ENCODE data around the gene CYB5A.

The CYB5A gene

GRCh38 chr18:74274700-74275099, 17.1 kb downstream of the CYB5A start:
- FAIRE-seq, result peak; percentile 5

GRCh38 chr18:74273394-74273793, 18.4 kb downstream of the CYB5A start:
- FAIRE-seq, result peak; percentile 92

GRCh38 chr18:74271635-74272034, 20.1 kb downstream of the CYB5A start:
- no peak for FAIRE-seq

- no peak for FAIRE-seq
Observed at GRCh38 chr18:74268933-74269620, 22.7 kb downstream of the CYB5A start.

GRCh38 chr18:74268175-74268574, 23.6 kb downstream of the CYB5A start:
- no peak for FAIRE-seq

GRCh38 chr18:74266161-74266560, 25.6 kb downstream of the CYB5A start:
- no peak for FAIRE-seq

GRCh38 chr18:74265546-74266098, 26.1 kb downstream of the CYB5A start:
- no peak for FAIRE-seq

GRCh38 chr18:74264303-74265020, 27.3 kb downstream of the CYB5A start:
- no peak for FAIRE-seq

GRCh38 chr18:74261053-74261713, 30.6 kb downstream of the CYB5A start:
- FAIRE-seq, result no peak

GRCh38 chr18:74259347-74259746, 32.4 kb downstream of the CYB5A start:
- FAIRE-seq, result no peak

- no peak for FAIRE-seq
Observed at GRCh38 chr18:74257083-74257482, 34.7 kb downstream of the CYB5A start.

- FAIRE-seq, result no peak
Observed at GRCh38 chr18:74256190-74256589, 35.6 kb downstream of the CYB5A start.

GRCh38 chr18:74255131-74255616, 36.6 kb downstream of the CYB5A start:
- no peak for FAIRE-seq

- FAIRE-seq, result no peak
Observed at GRCh38 chr18:74252039-74252395, 39.7 kb downstream of the CYB5A start.

- FAIRE-seq, result no peak
Observed at GRCh38 chr18:74251297-74252038, 40.3 kb downstream of the CYB5A start.

- FAIRE-seq, result no peak
Observed at GRCh38 chr18:74250131-74250530, 41.6 kb downstream of the CYB5A start.

- no peak for FAIRE-seq
Observed at GRCh38 chr18:74249181-74249968, 42.4 kb downstream of the CYB5A start.

GRCh38 chr18:74248595-74248994, 43.2 kb downstream of the CYB5A start:
- no peak for FAIRE-seq

- no peak for FAIRE-seq
Observed at GRCh38 chr18:74248189-74248588, 43.6 kb downstream of the CYB5A start.

GRCh38 chr18:74244554-74244953, 47.2 kb downstream of the CYB5A start:
- FAIRE-seq, result no peak

GRCh38 chr18:74243127-74243526, 48.6 kb downstream of the CYB5A start:
- no peak for FAIRE-seq
